Endothelial cell of umbilical vein (primary cell): Measurements from ENCODE around the gene HAPLN1.

ENCODE experiments used
- CTCF ChIP-seq, 2 donors: IDR thresholded peaks; 1 replicate in 1 of 2; 2 replicates in 1 of 2; pipeline ENCODE4 v1.5.1; 2011; ENCODE audit warnings: low read length in 2 of 2, mild to moderate bottlenecking in 2 of 2, moderate library complexity in 2 of 2, control low read depth in 1 of 2, inconsistent platforms in 1 of 2, low read depth in 1 of 2; ENCODE audit not compliant: insufficient read depth in 1 of 2; ENCODE audit errors: extremely low read depth in 1 of 2
- JUN ChIP-seq: IDR thresholded peaks from 2 replicates; pipeline ENCODE4 v1.6.1; 2011; ENCODE audit warnings: borderline replicate concordance, low read depth; ENCODE audit not compliant: insufficient read length, insufficient read depth
- MYC ChIP-seq: IDR thresholded peaks from one replicate; pipeline ENCODE4 v1.6.1; 2011; ENCODE audit warnings: mild to moderate bottlenecking, low read depth, low read length
- POLR2A ChIP-seq: IDR thresholded peaks from 2 replicates; pipeline ENCODE4 v1.6.1; 2012; ENCODE audit warnings: low read depth, mild to moderate bottlenecking, control low read depth, low read length
- POLR2AphosphoS5 ChIP-seq: IDR thresholded peaks from 2 replicates; pipeline ENCODE4 v1.6.1; 2012; ENCODE audit warnings: low read depth, mild to moderate bottlenecking, control low read depth, low read length, moderate library complexity; ENCODE audit not compliant: insufficient read depth

- TF ChIP-seq CTCF (IDR thresholded peaks at IDR 0.05; ENCODE audit: extremely low read depth in 1 of 2, insufficient read depth in 1 of 2, low read depth in 1 of 2, low read length in 2 of 2) = no peak
- no peak for TF ChIP-seq POLR2AphosphoS5
- TF ChIP-seq POLR2A = no peak
- no peak for TF ChIP-seq JUN
- no peak for TF ChIP-seq MYC
These were observed 20.1 kb upstream of the HAPLN1 start for GRCh38 chr5:83740741-83741140.
